Testis (tissue), 3 donors: Measurements from ENCODE around the gene TMEFF1. TPM values are rescaled to one million over a fixed set of nuclear protein-coding genes. Genes with fewer than 3 reads are reported as not detected.

ENCODE experiments used
- DNase-seq: peaks from one replicate; pipeline ENCODE4 v3.0.0-alpha.2; 2019
- H3K27ac ChIP-seq, 2 donors: fragments of 200-600 bp; sonication (generic); one replicate each; pipeline ENCODE4 v1.5.1; 2019
- H3K27me3 ChIP-seq: fragments of 200-600 bp; sonication (generic); one replicate; pipeline ENCODE4 v1.5.1; 2019
- H3K36me3 ChIP-seq: fragments of 200-600 bp; sonication (generic); one replicate; pipeline ENCODE4 v1.5.1; 2017; ENCODE audit warnings: low read depth; ENCODE audit errors: missing control alignments
- H3K4me1 ChIP-seq: fragments of 200-600 bp; sonication (generic); one replicate; pipeline ENCODE4 v1.5.1; 2019
- H3K4me3 ChIP-seq, 2 donors: fragments of 200-600 bp; sonication (generic); one replicate each; pipeline ENCODE4 v1.5.1; 2017 to 2019
- H3K9me3 ChIP-seq: fragments of 200-600 bp; sonication (generic); one replicate; pipeline ENCODE4 v1.5.1; 2017
- CTCF ChIP-seq, 3 experiments: fragments of 450-650 bp in 2 of 3; fragments of 200-600 bp in 1 of 3; sonication (generic) in 1 of 3; IDR thresholded peaks; one replicate each; pipeline ENCODE4 v1.5.1; 2016 to 2019; ENCODE audit warnings: antibody characterized with exemption in 3 of 3, mild to moderate bottlenecking in 2 of 3, moderate library complexity in 1 of 3
- POLR2A ChIP-seq: fragments of 450-650 bp; IDR thresholded peaks from one replicate; pipeline ENCODE4 v1.6.1; 2017; ENCODE audit warnings: antibody characterized with exemption, mild to moderate bottlenecking, moderate library complexity
- WGBS, 2 donors: methylation state at CpG; one replicate each; pipeline ENCODE4 v1.1.5; 2018; 5-methylcytosine and 5-hydroxymethylcytosine counted together
- intact Hi-C: fragments of 100-400 bp; cut with DNase I; formaldehyde crosslinking; loops from one replicate; pipeline ENCODE4 v1.15.1; 2023; ENCODE audit warnings: low total_unique reads
- polyA plus RNA-seq: library from polyadenylated mRNA; stranded (reverse); fragments of 350-450 nt; fragmentation: Illumina TruSeq; extraction: RNeasy Lipid Tissue Mini Kit (QIAGEN cat#74804); gene quantifications from one replicate; pipeline ENCODE4 v1.2.3, GENCODE V29; 2014; ENCODE audit warnings: low read depth, low replicate concordance; ENCODE audit not compliant: insufficient read depth
- total RNA-seq, 2 donors: library from RNA; depleted of rRNA; stranded (reverse); fragments of >200 nt; gene quantifications; one replicate each; pipeline ENCODE4 v1.2.3, GENCODE V29; 2016

The TMEFF1 gene
- total and polyA plus RNA-seq, 3 donors from 2014 or later = 2.3 to 8.7 (median 5.9) TPM

- TF ChIP-seq CTCF (IDR thresholded peaks at IDR 0.05) = no peak
- TF ChIP-seq POLR2A = no peak
- Histone ChIP-seq H3K36me3 (no peaks in the 10 kb centered on the region), H3K27me3 (no peaks in the 10 kb centered on the region), H3K27ac (no peak overlapping the region), H3K4me1 (no peaks in the 10 kb centered on the region), H3K9me3 (no peaks in the 10 kb centered on the region), H3K4me3 (no peak overlapping the region)
- DNase-seq = no peak
- 67 to 78% methylated on average over 3 of the region's 3 CpGs for WGBS, 2 donors
- intact Hi-C loops = no loop called here
These were observed 94.9 kb downstream of the TMEFF1 start for GRCh38 chr9:100567856-100568255.

- intact Hi-C loops = no loop called here
- Histone ChIP-seq H3K4me1 (no peaks in the 10 kb centered on the region), H3K36me3 (no peaks in the 10 kb centered on the region), H3K27ac (no peak overlapping the region), H3K27me3 (no peaks in the 10 kb centered on the region), H3K9me3 (no peaks in the 10 kb centered on the region), H3K4me3 (no peak overlapping the region)
- WGBS, 2 donors = 87 to 90% methylated on average over 3 of the region's 3 CpGs
- TF ChIP-seq POLR2A = no peak
- TF ChIP-seq CTCF (IDR thresholded peaks at IDR 0.05) = no peak
- no peak for DNase-seq
These were observed 100.8 kb downstream of the TMEFF1 start for GRCh38 chr9:100573655-100574260.

- no peaks in the 10 kb centered on the region for H3K27me3 ChIP-seq
- TF ChIP-seq CTCF (IDR thresholded peaks at IDR 0.05) = no peak
- TF ChIP-seq POLR2A = no peak
- WGBS, 2 donors = 73 to 85% methylated on average over 4 of the region's 4 CpGs
- H3K36me3 ChIP-seq = no peaks in the 10 kb centered on the region
- H3K4me3 ChIP-seq = no peak overlapping the region
- H3K9me3 ChIP-seq = no peaks in the 10 kb centered on the region
- intact Hi-C loops = no loop called here
- no peak overlapping the region for H3K27ac ChIP-seq
- H3K4me1 ChIP-seq = no peaks in the 10 kb centered on the region
- no peak for DNase-seq
These were observed 102.1 kb downstream of the TMEFF1 start for GRCh38 chr9:100575006-100575405.

DNA sequence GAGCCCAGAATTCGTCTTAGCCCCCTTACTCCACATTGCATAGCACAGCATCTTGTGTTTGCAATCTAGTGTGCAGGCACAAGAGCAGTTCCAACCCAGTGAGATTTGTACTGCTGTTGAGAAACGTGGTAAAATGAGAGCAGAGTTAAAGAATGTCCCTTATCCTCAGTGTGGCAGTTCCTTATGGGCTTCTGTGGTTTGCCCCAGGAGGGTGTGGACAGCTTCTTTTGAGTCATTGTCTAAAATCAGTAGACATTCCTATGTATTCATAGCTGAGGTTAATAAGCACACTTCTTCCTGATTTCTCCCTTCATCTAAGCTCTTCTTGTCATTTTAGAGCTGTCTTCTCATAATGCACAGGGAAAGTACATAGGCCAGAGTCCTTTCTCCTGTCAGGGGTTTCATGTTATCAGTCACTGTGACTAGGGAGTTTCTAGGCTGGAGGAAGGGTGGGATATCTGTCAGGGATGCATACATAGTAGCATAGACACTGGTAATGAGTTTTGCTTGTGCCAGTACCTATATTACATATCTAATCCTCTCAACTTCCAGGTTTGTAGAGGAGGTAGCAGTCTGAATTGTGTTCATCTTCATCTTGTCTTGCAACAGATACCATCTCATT lies 102.9 kb downstream of the TMEFF1 start:
- Histone ChIP-seq H3K4me3 (no peak overlapping the region), H3K27me3 (no peaks in the 10 kb centered on the region), H3K27ac (no peak overlapping the region), H3K4me1 (no peaks in the 10 kb centered on the region), H3K9me3 (no peaks in the 10 kb centered on the region), H3K36me3 (no peaks in the 10 kb centered on the region)
- intact Hi-C loops = no loop called here
- 72 to 89% methylated on average over 2 of the region's 2 CpGs for WGBS, 2 donors
- TF ChIP-seq POLR2A (no peak), CTCF (IDR thresholded peaks at IDR 0.05) (no peak)
- DNase-seq = no peak
